GM18502 (cell line): ENCODE data around the gene RBM45.
A peak's percentile ranks its signal among the peaks of the same experiment; 100 is the strongest.
"Not testable (repeated sequence)": the region's sequence is repeated elsewhere in the genome, so short reads cannot be mapped to it uniquely, and the experiment has no call there.

Experiments used
- ATAC-seq: cut with Tn5 transposase; IDR thresholded peaks from one replicate; pipeline ENCODE4 v1.9.1; 2021; ENCODE audit warnings: mild to moderate bottlenecking; ENCODE audit not compliant: unreplicated experiment, poor library complexity

RBM45 gene, protein sequence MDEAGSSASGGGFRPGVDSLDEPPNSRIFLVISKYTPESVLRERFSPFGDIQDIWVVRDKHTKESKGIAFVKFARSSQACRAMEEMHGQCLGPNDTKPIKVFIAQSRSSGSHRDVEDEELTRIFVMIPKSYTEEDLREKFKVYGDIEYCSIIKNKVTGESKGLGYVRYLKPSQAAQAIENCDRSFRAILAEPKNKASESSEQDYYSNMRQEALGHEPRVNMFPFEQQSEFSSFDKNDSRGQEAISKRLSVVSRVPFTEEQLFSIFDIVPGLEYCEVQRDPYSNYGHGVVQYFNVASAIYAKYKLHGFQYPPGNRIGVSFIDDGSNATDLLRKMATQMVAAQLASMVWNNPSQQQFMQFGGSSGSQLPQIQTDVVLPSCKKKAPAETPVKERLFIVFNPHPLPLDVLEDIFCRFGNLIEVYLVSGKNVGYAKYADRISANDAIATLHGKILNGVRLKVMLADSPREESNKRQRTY

DNA sequence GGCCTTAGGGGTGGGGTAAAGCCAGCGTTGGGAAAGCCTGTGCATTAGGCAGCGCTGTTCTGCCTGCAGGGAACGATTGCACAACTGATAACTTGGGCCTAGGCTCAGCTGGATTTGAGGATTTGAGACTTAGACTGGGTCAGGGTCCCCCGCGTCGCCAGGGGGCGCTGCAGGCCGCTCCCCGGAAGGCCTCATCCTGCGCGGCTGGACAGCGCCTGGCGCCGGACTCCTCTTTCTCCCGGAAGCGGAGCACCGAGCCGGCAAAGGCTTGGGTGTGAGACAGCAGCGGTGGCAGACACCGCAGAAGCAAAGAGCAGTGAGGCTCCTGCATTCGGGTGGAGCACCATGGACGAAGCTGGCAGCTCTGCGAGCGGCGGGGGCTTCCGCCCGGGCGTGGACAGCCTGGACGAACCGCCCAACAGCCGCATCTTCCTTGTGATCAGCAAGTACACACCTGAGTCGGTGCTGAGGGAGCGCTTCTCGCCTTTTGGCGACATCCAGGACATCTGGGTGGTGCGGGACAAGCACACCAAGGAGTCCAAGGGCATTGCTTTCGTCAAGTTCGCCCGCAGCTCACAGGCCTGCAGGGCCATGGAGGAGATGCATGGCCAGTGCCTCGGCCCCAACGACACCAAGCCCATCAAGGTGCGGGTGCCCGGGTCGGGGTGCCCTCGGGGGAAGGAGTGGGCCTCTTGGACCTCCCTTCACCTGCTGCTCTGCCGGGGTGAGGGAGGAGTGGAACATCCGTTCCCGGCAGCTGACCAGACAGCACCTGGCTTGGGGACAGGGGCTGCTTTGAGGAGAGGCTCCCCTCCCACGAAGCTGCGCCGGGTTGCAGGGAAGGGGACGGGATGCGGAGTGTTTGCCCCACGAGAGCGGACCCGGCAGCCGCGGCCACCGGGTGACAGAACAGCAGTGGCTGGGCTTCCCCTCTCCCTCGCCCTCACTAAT, at the start of gene RBM45:
Gene RBM45, plus strand, starts transcription at position 236 of the 951 bp plus-strand sequence. Its CDS starts 110 bp downstream, at position 346.
- ATAC-seq = peak; percentile 92

DNA sequence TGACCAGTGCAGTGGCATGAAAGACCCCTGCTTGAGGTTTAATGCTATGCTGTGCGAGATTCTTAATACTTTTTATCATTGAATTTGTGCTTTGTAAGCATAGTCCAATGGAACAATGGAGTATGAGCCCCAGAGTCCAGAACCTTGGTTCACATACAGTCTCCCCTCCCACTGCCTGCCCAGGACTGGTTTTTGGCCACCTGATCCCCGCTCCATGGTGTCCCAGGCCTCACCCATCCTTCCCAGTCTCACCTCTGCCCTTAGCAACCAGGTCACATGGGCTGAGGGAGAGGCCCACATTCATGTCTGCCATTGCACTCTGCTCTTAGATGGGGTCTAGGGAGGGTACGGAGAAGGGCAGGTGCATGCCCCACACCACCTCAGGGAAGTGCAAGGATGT, 45.9 kb upstream of the RBM45 start:
- no peak for ATAC-seq

DNA sequence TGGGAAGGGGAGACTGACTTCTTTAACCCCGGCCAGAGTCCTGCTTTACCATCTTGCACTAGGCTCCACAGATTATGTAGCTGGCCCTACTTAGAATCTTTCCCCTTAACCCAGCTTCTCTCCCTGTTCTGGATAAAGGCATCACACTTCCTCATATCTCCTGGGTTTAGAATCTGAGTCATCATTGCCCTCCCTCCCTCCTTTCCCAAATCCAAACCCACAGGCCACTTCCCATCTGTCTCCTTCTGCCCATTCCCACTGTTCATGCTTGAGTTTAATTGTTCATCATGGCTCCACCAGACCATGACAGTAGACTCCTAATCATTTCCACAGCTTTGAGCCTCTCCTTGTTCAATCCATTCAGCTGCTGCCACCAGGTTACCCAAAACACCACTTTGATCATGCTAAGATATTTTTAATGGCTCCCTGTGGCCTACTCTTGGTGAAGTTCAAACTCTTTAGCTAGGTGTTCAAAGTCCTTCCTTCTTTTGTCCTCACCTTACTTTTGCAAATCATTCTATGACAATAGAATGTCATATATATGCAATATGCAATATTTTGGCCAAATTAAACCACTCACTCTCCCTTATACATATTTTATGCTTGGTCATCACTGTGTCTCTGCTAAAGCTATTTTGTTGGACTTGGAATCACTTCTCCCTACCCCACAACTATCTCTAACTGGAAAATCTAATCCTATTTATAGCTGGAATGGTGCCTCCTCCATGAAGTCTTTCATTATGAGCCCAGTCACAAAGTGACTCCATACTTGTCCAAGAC, 45.2 kb upstream of the RBM45 start:
- ATAC-seq = no peak

DNA sequence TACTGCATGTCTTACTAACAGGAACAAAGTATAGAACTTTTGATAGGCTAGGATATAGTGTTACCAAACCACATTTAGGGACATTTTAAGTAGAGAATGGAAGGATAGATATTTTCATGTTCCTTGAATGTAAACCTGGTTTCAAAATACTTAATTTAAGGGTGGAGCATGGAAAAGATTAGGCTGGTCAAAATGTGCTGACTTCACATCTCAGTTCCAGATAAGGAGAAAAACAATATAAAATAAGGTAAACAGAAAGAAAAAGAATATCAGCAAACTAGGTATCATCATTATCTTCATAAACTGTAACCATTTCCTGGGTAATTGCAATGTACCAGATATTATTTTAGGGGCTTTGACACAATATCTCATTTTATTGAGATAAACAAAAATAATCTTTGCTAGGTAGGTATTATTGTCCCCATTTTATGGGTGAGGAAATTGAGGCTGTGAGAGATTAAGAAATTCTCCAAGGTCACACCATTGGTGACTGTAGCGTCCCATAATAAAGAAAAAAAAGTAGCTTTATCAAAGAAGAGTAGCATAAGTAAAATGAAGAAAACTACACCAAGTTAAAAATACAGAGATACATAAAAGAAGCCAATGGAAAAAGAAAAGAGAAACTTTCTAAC, 43.3 kb upstream of the RBM45 start:
- ATAC-seq = no peak

DNA sequence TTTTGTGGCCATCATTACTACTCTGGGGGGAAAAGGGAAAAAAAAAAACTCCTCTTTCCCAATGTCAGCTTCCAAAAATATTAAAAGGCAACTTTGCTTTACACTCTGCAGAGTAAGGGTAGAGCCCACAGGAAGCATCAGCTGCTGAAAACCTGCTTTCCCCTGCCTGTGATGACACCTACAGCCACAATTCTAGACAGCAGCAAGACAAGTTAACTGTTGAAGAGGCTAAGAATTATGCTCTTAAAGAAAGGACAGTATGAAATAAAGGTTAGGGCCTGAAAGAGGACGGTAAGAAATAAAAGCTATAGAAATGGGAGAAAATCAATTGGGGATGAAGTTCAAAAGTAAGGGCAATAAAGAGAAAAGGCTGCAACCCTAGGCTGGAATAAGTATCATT, 42.7 kb upstream of the RBM45 start:
- no peak for ATAC-seq

DNA sequence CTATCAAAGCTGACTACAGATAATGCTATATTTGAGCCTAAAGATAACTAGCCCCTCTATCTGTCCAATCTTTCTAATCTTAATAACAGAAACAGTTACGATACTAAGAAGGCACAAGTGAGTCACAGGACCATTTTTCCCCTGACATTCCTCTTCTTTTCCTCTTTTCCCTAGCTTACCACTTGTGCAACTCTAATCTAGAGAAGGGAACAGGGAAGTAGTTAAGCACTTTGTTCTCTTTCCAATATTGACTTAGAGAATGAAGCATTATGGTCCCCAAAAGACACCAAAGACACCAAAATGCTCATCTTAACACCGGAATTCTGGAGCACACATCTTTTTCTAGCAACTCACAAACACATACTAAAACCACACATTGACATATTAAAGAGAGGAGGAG, 41.4 kb upstream of the RBM45 start:
- no peak for ATAC-seq

DNA sequence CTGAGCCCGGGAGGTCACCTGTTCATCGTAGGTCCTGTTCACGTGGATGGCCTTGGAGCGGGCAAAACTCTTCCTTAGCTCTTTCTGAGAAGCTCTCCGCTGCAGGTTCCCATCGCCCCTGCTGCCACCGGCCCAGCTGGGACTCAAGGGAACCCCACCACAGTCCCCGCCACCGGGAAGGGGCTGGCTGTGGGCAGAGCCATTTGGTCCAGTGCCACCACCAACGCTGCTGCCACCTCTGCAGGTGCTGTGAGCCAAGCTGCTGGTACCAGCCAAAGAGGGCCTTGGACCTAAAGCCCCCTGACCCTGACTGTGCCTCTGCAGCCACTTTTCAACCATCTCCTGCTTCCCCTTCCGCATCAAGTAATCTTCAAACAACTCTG, 40.2 kb upstream of the RBM45 start:
- no peak for ATAC-seq

DNA sequence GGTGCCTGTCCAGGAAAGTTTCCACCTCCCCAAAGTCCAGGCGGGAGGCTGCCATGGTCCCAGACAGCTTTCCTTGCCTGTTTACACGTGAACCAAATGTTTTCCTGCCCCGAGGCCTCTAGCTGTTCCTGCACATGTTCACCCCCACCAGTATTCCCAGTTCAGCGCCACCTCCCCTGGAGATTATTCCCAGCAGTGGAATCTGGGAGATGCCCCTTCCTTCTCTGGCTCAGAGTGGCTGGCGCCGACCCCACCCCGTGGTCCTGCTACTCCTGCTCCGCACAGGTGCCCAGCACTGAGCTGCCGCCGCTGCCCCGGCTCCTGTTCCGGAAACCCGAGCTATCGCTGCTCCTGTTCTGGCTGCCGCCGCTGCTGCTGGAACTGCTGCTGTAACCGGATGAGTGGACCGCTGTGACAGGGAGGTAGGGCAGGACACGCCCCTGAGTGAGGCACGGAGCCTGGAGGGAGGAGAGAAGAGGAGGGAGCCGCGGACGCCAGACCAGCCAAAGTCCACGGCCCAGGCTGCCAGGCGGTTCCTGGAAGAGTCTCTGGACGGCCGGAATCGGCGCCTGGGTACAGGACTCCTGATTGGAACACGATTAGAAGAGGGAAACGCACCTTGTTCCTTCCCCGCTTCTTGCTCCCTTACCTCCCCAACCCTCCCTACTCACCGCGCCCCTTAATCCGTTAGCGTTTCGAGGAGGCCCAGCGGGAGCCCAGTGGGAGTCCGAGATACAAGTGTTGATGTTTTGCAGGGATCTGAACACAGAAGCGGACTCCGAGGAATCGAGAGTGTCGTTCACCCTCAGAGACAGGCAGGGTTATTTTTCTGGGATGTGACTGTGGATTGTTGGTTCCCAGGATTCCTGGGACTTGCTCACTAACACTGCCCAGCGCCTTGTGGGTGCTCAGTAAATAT, 39.6 kb upstream of the RBM45 start, which contains the start of gene PDE11A:
Gene PDE11A, minus strand, starts transcription at position 395 of the 919 bp plus-strand sequence. Its CDS starts 340 bp downstream, at position 55.
- peak; percentile 59 for ATAC-seq

DNA sequence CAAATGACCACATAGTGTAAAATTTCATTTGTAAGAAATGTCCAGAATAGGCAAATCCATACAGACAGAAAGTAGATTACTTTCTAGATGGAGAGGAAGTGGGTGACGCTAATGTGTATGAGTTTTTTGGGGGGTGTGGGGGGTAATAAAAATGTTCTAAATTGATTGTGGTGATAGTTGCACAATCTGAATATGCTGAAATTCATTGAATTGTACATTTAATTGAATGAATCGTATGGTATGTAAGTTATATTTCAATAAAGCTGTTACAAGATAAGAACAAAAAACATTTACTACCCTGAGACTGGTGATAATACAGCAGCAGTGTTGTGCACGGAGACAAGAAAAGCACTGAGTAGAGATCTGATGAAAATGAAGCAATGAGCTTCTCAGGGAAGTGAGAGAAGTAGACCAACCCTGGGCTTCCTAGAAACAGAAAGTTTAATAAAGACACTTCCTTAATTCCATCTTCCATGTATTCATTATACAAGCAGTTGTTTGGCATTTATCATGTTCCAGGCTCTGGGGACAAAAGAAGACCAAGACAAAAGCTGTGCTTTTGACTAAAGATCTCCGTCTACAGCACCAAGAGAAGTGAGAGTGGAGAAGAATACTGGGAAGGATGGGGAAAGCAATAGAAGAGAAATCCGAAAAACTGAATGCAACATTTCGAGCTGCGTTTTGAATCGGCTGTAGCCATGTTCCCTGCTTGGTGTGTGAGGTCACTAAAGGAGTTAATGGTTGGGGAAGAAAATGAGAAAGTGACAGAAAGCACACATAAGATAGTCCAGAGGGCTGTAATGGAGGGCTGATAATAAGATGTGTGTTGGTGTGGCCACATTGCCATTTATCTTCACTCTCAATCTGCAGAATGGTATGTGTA, 37.9 kb upstream of the RBM45 start:
- no peak for ATAC-seq

DNA sequence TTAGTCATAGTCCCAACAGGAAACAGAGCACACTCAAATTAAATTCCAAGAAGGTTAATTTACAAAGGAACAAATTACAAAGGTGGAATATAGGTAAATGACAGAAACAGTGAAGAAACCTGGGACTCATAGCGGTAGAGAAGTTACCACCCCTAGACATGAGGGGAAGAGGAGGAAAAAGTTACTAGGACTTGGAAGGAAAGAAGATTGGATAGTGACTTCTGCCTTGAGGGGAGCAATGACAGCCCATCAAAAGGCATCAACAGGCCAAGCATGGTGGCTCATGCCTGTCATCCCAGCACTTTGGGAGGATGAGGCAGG, 37.3 kb upstream of the RBM45 start:
- ATAC-seq = no peak

DNA sequence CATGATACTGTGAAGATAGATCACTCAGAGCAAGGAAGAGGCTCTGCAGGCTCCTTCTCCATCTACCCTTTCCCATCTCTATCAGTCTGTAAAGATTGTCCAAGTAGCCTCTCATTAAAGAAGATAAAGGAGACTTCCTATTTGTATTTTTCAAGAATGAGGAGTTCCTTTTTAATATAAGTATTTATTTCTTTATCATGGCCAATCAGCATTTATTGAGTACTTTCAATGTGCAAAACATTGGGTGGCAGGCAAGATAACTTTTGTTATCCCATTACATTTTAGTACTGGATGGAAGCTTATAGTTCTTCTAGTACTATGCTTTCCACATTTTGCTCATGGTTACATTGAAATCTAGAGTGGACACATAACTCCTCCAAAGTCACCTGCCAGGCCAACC, 36.1 kb upstream of the RBM45 start:
- no peak for ATAC-seq

DNA sequence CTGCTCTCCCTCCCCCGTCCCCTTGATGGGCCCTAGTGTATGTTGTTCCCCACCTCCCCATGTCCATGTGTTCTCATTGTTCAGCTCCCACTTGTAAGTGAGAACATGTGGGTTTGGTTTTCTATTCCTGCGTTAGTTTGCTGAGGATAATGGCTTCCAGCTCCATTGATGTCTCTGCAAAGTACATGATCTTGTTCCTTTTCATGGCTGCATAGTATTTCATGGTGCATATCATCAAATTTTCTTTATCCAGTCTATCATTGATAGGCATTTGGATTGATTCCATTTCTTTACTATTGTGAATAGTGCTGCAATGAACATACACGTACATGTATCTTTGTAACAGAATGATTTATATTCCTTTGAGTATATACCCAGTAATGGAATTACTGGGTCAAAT, 33.0 kb upstream of the RBM45 start:
- ATAC-seq = not testable (repeated sequence)

DNA sequence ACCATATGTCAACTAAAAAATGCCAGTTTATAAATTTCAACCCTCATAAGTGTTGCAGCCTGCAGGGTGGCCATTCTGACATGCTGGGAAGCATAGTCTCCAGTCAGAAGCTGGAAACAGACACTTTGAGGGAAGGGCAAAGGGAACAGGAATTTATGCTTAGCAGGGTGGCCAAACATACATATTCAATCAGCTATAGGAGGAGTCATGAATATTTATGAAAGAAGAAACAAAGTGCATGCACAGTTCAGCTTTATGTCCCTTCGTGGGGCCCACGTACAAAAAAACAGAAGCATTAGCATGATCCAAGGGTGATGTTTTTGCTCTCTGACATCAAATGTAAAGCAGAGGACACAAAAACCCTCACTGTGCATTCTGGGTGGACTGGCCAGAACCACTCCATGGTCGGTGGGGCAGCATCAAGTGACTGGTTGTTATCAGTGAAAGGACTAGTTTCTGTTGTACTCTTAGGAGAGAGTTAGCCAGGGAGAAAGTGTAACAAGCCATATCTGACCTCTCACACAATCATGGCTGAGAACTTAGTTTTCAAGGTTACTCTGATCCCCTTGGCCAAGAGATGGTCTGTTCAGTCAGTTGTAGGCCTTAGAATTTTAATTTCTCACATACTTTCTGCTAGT, 29.7 kb upstream of the RBM45 start:
- no peak for ATAC-seq

DNA sequence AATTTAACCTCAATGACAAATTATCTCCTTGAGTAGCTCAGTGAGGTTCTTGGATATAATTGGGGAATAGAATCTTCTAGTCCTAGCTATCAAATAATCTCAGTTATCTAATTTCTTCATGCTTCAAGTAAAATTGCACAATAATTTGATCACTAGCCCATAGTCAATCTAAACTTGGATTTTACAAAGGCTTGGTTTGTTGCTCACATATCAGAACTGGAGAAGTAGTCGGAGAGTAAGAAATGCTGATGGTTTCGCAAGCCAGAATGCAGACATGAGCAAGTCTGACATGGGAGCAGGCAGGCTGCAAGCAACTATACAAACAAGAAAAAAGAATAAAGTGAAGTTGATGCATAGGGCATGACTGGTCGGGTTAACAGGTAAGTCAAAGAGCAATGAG, 28.0 kb upstream of the RBM45 start:
- no peak for ATAC-seq

DNA sequence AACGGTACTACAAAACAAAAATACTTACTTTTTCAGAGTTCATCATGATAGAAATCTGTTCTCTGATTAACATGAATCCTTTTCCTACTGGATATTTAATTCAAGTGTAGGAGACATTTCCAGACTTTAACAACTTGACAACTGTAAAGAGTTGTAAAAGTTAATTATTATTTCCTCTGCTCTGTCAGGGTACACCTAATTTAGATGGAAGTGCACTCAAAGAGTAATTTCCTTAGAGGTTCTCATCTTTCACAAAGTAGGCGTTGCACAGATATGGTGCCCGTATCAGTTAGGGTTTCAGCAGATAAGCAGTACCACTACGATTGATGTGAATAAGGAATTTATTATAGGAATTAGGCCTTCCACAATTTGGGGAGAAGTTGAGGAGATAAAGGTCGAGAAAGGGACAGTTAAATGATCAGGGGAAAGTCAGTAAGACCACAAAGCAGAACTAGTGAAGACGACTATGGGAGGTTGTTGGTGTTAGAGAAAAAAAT, 23.4 kb upstream of the RBM45 start:
- no peak for ATAC-seq

DNA sequence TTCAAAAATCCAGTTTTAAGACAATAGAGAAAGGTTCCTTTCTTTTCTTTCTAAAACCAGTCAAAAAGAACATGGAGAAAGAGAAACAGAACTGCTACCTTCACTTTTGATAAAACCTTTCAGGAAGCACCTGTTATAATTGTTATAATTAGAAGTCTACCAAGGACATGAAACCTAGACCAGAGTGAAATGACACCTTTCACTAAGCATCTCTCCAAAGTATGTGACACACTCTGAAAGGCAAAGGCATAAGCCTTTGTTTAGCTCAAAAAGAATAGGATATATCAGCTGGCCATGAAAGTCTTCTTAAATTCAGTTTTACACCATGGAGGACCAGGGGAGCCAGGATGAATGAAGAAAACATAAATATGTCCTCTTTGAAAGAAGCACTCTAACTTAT, 18.8 kb upstream of the RBM45 start:
- ATAC-seq = no peak

DNA sequence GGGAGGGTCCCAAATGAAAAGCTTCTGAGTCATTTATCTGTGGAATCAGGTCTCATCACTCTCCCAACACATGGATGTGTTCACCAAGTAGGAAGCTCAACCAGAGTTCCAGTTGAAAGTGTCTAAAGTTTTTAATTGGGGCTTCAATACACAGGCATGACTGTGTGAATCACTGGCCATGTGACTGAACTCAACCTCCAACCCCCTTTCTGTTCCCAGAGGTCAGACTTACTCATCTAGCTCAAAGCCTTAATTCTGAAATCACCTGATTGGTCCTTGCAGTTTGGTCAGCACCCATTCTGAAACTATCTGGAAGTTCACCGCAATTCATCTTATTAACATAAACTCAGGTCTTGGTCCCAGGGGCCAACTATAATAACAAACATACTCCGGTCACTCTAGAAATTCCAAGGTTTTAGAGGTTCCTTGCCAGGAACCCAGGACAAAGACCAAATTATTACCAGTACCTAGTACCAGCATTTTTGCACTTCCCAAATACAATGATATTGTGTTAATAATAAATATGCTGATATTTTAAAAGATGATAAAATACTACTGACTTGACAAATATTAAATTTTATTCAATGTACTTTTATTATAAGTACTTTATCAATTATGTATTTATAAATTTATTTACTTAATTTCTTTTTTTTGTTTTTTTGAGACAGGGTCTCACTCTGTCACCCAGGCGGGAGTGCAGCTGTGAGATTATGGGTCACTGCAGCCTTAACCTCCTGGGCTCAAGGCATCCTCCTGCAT, 10.7 kb upstream of the RBM45 start:
- ATAC-seq = no peak
